GM20000 (cell line): ENCODE measurements around the gene BAIAP2L2.
A peak's percentile ranks its signal among the peaks of the same experiment; 100 is the strongest.
"Not testable (repeated sequence)": the region's sequence is repeated elsewhere in the genome, so short reads cannot be mapped to it uniquely, and the experiment has no call there.

Experiments used
- DNase-seq: peaks from one replicate; pipeline ENCODE4 v3.0.0; 2012; ENCODE audit warnings: low spot score
- CTCF ChIP-seq: IDR thresholded peaks from 2 replicates; pipeline ENCODE4 v1.5.1; 2012; ENCODE audit warnings: mild to moderate bottlenecking, control low read depth; ENCODE audit errors: extremely low read depth, missing control alignments

BAIAP2L2 gene

GRCh38 chr22:38081941-38082828 is 28.3 kb downstream of the BAIAP2L2 start:
- peak; percentile 72 for DNase-seq
- no peak for TF ChIP-seq CTCF

- no peak for TF ChIP-seq CTCF
- DNase-seq, result no peak
Observed at GRCh38 chr22:38081636-38081940, 28.9 kb downstream of the BAIAP2L2 start.

GRCh38 chr22:38080850-38081635 is 29.4 kb downstream of the BAIAP2L2 start:
- no peak for TF ChIP-seq CTCF

GRCh38 chr22:38080474-38080849 is 30.0 kb downstream of the BAIAP2L2 start:
- DNase-seq, result no peak
- TF ChIP-seq CTCF, result no peak

More at GRCh38 chr22:38080850-38081635, 29.4 kb downstream of the BAIAP2L2 start:
- no peak for DNase-seq

- TF ChIP-seq CTCF, result no peak
- DNase-seq, result no peak
Observed at GRCh38 chr22:38079804-38080203, 30.7 kb downstream of the BAIAP2L2 start.

- not testable (repeated sequence) for DNase-seq
Observed at GRCh38 chr22:38079208-38079607, 31.3 kb downstream of the BAIAP2L2 start.

GRCh38 chr22:38078046-38078840 is 32.2 kb downstream of the BAIAP2L2 start:
- TF ChIP-seq CTCF, result no peak
- no peak for DNase-seq
